NAMALWA (cell line): ENCODE measurements around the gene ZFAND3.

Experiments used
- DNase-seq: peaks from one replicate; pipeline ENCODE4 v3.0.0-alpha.2; 2015; ENCODE audit warnings: low spot score

Gene ZFAND3

DNA sequence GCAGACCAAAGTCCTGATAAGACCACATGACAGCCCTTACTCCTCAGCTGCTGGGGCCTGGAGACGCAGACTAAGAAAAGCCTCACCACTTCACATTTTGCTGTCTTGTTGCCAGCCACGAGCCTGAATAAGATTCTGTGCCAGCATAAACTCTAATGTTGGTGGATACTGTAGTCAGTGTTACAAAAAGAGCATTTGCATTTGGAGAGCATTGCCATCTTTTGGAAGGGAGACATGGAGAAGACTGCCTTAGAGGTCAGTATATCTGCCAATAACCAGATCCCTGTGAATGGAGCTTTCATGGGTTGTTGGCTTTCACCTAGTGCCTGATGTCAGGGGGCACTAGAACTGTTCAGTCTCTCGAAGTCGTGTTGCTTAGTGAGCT lies 315.2 kb downstream of the ZFAND3 start:
- DNase-seq: no peak

DNA sequence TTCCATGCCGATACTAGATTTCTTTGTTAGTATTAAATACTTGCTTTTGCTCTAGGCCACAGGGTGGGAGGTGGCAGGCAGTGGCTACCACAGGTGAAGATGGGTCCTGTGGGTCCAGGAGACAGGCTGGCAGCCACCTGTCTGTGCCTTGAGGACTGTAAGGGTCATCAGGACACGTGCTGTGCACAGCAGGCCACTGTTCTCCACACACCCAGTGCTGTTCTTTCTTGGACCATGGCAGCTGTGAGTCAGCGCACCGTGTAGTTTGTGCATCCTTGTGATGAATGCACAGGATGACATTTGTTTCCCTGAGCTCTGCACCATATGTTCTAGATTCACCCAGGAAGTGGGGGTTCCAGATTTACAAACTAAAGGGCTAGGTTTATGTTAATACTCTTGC lies 317.0 kb downstream of the ZFAND3 start:
- DNase-seq: no peak

DNA sequence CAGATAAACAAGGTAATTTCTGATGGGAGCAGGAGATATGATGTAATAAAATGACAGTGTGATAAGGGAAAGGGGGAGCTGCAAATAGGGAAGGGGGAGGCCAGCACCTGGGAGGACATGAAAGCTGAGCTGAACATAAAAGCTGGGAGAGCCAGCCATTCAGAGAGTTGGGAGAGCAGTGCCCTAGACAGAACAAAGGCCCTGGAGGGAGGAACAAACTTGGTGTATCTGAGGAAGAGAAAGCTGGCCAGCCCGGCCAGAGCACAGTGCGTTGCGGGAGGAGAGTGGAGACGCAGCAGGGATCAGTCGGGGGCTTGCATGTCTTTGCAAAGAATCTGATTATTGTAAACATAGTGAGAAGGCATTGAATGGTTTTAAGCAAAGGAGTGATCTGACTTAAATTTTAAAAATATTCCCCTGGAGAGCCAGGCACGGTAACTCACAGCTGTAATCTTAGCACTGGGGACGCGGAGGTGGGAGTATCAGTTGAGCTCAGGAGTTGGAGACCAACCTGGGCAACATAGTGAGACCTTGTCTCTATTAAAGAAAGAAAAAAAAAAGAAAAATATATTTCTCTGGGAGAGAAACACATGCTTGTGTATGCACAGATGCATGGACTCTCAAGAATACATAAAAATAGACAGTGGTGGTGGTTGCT lies 318.2 kb downstream of the ZFAND3 start:
- no peak for DNase-seq

DNA sequence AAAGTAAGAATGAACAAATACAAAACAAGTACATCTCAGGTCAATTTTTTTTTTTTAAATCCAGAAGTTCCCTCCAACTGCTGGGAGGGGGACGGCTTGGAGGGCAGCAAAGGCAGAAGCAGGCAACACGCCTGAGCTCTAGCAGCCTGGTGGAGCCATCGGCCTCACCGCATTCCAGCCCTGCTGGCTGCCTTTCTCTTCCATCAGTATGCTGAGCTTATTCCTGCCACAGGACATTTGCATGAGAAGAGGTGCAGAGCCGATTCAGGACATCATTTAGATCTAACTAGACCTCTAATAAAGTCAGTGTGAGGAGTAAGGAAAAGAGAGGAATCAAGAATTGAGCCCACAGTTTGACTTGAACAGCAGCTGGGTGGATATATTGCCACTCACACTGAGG lies 318.8 kb downstream of the ZFAND3 start:
- no peak for DNase-seq

DNA sequence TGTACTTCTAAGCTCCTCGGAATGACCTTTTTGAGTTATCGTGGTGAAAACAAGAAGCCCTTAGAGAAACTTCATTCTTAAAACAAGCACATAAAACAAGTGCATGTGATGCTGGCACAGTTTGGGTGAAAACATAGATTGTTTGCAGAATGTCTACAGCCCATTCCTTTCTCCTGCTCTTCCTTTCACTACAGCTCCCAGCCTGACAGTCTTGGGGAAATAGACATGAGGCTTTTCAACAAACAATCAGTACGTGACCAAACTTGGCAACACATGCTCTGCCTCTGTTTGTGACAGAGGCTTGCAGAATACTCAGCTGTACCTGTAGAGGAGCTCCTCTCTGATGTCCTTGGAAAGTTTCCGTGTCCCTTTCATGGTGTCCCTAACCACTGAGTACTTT lies 321.6 kb downstream of the ZFAND3 start:
- DNase-seq: no peak

DNA sequence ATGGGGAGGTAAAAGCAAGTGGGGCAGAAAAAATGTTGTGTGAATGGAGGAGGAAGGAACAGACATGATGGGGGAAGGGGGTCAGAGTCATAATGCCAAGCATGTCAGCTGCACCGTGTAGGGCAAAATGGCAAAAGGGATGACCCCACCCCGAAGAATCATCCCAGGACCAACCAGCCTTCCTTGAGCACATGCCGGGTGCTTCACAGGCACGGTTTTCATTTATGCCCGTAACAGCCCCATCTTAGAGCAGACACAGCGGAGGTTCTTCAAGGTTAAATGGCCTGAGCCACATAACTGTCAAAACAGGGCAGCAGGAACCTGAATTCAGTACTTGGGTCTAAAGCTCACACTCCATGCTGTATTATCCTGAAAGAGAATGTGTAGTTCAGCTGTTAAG lies 322.2 kb downstream of the ZFAND3 start:
- DNase-seq: no peak

DNA sequence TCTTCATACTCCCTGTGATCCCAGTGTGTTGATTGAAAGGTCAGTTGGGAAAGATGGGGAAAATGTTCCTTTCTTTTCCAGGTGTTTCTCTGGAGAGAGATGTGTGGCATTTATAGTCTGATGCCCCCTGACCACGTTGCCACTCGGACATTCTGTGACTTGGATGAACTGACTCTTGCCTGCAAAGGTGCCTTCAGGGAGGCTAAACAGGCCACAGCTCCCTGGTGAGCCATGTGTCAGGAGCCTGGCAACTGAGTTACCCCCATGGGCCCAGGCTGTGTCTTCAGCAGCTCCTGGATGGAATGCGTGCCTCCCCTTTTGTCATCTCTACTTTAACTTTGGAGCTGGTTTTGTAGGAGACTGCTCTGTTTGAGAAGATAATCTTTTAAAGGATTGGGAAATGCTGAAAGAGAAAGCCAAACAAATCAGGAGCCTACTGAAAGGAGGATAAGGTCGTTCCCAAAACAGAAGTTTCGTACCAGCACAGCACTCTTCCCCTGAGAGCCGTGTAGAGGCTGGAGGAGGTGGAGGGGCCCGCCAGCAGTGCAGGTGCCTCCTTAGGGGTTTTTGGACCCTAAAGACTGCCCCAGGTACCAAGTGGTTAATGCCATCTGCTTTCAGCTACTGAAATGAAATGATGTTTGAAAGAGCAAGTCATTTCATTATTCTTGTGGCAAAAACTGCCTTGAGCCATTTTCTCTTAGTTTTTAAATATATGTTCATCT lies 322.8 kb downstream of the ZFAND3 start:
- no peak for DNase-seq

DNA sequence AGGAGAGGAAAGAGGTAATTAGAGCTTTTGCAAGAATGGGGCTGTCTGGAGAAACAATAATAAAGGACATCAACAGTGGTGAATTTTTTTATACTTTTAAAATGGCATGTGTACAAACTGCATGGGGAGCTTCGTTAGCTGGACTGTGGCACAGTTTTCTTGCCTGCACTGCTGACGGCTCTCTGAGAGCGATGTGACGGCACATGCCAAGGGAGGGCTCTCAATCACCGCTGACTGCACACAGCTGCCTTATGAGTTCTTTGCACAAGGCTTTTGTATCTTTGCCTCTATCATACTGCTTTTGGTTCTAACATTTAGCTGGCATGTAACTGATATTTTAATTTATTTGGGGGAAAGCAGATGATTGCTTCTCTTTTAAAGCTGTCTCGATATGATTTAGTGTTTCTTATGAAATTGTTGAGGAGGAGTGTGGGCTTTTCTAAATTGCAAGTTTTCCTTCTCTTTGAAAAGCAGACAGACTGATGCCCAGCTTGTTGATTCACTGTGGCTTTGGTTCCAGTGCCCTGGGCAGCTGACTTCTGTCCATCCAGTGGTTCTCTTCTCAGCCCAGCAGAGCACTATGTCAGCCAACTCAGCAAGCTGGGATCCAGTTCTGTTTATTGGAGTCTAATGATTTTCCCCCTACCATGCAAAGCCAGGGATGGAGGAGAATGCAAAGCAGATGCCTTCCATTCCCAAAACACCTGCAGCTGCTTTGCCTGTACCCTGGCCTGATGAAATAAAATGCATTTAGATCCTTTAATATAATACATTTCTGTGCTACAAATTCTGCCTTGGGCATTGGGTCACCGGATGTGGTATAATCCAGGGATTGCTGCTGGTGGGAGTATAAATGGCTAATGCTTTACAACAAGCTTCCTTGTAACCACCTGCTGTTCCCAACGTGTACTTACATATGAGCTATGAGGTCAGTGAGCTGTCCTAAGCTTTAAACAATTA lies 323.9 kb downstream of the ZFAND3 start:
- no peak for DNase-seq

DNA sequence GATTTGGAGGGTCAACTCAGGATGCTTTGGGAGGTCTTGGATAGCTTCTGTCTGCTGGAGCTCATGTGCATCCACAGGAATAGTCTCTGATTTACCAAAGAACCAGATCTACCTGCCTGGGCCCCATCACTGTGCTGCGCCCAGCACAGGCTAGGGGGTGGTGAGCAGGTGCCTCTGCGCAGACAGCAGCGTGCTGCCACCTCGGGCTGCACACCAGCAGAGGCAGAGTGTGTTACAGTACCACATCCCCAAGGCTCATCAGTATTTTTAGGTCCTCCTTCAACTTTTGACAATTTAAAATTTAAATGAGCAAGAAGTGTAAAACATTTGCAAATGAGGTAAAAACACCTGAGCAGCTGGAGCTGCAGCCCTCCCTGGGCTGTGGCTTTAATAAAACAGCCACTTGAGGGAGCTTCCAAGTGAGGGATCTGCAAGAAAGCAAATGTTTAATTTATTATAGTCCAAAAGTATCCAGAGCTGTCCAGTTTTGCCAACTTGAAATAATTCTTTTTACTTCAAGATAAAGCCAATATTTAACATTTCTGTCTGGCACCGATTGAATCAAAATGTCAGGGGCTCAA lies 324.9 kb downstream of the ZFAND3 start:
- DNase-seq: no peak

DNA sequence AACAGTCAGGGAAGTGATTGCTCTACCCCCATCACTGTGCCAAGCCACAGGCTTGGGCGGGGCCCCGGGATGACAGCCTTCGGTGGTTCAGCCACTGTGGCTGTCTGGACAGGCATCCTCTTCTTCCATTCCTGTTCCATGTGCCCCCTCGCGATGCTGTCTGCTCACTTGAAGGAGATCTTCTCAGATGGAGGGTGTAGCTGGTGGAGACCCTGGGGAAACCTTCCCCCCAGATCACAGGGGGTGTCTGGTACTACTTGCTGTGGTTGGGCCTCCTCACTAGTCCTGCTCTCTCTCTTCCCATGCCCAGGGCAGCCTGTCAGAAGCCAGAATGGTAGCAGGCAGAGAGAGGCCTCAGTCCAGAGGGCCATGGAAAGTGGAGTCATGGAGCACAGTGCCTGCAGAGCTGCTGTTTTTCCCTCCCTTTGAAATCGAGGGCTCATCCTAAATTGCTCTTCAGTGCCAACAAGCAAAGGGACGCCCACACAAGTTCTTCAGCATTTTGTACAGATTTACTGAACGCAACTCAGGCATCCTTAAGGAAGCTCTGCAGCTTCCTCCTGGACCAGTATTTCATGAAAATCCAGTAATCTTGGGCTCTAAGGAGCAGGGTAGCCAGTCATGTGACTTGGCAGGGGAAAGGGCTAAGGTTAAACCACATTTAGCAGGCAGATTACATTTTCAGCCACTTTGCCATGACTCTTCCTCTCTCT lies 326.6 kb downstream of the ZFAND3 start:
- DNase-seq: no peak

DNA sequence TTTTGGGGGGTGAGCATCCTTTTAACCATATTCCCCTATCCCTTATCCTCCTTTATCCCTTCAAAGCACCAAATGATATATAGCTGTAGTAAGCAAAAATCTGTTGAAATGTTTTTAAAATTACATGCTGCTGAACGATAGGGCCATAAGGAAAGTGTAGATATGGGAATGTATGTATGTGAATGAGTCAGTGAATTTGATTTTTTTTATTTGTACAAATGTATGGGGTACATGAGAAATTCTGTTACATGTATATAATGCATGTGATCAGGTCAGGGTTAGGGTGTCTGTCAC lies 327.2 kb downstream of the ZFAND3 start:
- no peak for DNase-seq

DNA sequence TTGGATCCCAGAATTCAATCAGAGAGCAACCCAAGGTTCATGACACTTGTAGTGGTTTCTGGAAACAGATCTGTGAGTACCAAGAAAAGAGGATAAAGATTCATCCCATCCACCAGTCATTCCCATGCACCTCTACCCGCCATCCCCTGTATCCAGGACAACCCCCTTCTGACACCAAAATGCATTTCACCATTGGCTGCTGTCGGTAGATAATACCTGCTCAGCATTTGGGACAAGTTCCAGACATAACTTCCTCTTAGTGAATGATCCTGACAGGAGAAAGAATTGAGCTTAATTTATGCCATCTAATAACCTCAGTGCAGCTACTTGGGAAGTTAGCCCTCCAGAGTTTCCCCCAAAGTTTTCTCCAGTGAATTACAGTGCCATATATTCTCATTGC lies 329.1 kb downstream of the ZFAND3 start:
- DNase-seq: no peak

DNA sequence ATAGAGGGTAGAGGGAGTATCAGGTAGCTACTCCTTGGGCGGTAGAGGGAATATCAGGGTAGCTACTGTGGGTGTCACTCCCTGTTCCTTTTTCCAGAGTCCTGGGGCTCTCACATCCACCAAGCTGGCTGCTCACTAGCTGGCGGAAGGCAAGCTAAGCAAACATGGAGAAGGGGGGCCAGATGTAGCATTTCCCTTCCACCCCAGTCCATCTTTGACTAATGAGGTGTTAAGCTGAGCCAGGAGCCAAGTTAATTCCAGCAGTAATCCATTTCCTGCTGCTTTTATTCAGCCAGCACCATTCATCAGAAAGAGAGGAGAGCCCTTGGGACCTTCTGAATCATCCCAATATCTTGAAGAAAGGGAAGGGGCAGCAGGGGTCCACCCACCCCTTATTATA lies 330.0 kb downstream of the ZFAND3 start:
- no peak for DNase-seq

DNA sequence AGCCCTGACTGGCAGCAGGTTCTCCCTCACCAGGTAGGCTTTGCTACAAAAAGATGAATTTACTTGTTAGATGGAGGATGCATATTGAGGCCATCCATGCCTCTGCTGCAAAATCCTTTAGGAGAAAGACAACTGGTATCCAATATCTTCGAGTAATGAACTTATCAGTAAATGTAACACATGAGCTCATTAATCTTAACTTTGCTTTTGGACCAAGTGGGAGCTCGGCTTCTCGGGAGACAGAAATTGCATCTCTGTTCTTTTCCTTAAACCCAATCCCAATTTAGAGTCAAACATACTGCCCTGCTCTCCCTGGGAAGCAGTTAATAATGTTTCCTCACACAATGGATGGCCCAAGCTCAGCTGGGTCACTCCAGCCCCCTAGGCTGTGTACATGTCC lies 330.5 kb downstream of the ZFAND3 start:
- DNase-seq: no peak

DNA sequence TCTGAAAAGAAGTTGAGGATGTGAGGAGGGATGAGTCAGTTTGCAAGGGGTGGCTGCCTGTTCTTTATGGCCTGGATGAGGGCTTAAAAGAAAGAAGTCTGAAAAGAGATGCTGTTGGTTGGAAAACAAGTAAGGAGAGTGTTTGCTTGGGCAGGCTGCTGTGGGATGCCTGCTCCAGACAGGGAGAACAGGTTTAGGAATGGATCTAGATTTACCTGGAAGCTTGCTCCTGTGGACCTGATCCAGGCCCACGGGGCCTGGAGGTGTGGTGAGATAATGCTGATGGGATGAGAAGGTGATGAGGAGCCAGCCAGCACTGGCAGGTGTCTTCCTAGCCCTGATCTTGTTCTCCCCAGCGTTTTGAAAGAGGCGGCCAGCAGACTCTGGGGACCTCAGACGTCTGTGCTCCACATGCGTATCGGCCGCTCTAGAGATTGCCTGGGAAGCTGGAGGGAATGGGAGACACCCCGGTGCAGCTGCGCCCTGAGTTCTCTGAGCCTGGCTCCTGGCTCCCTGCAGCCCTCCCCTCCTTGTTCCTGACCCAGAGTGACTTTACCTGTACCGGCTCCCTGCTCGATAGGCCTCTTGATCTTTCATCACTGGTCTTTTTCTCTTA lies 331.3 kb downstream of the ZFAND3 start:
- DNase-seq: no peak

DNA sequence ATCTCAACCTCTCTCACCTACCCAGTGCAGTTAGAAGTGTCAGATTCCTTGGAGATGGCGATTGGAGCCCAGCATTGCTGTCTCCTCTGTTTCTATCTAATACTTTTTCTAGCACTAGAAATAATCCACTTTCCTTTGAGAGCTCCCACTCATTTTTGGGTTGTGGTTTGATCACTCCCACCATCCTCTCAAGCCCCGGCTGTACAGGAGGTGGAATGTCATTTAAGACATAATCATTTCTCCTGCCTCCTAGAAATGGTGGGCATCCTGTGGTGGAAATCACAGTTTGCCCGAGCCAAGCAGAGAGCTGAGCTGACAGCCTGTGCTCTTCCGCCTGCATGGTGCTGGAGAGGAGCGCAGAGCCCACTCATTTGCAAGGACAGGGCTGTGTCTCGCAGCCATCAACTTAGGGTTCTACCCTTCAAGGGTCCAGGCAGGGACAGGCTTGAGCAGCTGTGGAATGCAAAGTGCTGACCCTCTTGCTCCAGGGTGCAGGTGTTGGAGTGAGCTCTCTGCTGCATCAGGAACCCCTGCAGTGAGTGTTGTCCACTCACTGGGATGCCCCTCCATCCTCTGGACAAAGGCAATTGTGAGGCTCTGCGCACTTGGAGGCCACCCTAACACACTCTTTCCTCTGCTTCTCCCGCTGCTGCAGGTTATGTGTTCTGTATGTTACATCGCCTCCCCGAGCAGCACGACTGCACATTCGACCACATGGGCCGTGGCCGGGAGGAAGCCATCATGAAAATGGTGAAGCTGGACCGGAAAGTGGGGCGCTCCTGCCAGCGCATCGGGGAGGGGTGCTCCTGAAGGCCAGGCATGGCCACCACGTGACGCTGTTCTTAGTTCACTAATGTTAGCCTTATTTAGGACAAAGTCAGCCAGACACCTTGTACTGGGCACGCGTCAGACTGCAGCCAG lies 332.3 kb downstream of the ZFAND3 start:
- DNase-seq: no peak

DNA sequence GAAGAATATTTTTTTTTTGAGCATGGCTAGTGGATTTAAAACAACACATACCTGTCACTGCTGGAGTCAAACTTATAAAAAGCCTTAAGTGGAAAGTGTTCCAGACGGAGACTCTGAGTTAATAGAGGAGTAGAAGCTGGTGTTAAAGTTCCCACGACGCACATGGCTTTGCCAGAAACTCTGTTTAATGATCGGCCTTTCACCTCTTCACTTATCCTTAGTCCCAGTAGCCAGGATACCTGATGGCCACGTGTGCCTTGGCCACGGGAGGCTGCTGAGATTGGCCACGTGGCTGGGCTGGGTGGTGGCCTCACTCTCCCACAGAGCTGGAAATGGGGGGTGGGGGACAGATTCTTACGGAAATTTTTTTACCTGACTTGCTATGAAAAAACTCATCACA lies 333.1 kb downstream of the ZFAND3 start:
- no peak for DNase-seq

DNA sequence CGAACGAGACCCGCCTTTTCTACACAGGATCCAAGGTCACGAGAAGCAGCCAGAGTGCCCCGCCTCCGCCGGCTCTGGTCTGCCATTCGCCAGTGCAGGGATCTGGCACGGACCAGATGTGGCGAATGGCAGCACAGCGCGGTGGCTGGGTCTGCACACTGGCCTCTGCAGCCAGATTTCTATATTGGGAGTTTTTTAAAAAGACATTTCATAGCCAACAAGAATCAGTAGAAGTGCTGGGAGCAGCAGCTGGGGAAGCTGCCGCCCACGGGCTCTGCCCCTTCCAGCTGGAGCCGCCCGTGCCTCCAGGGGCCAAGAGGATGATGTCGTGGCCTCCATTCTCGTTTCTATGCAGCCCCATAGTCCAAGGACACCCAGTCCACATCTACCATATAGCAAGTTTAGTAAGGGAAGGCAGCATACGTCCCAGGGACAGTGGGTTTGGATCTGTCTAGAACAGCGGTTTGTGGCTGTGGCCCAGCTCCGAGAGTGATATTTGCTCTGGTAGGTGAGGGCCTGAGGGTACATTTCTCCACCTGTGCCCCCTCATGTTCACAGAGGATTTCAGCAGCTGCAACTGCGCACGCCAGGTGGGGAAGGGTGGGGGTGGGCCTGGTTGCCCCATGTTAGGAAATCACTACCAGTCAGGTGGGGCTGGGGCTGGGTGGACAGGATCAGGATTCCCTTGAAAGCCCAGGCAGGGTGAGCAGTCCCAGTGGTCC lies 333.7 kb downstream of the ZFAND3 start:
- DNase-seq: no peak

DNA sequence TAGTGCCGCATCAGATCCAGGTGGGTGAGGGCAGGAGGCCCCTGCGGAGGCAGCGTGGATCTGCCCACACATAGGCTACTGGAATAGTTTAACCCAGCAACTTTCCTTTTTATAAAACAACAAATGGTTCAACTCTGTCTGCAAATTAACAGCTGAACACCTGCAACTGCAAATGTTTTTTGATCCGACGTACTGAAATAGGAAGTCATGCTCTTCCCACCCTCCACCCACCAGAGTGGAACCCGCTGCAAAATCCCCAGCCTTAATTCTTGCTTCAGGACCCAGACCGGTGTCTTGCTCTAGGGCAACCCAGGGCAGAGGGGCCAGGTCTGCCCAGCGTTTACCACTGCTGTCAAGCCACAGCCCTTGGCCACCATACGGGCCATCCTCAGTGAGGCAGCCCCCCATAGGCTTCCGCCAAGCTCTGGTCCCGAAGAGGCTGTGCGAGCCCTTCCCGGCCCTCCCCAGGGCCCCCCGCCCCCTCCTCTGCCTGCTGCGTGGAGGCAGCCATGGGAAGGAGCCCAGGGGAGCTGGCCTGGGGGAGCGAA lies 334.3 kb downstream of the ZFAND3 start:
- DNase-seq: no peak

DNA sequence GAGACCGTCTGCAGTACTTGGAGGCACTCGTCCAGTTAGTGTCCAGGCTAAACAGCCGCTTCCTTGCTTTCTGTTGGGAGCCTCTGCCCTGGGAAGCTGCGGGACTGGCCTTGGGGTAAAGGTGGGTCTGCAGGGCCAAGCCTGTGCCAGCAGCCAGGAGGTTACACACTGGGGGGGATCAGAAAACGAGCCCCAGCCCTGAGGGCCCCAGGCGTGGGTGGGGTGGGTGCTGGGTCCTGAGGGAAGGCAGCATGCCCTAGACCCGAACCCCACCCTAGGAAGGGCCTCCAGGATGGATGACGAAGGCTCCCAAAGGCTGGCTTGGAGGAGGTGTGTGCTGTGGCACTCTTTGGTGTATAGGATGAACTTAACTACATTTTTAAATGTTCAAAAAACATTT lies 335.2 kb downstream of the ZFAND3 start:
- DNase-seq: no peak
